Cerebellar nuclear complex (tissue), 1 donor: ENCODE measurements around the gene GBE1.
"Not testable (repeated sequence)": the region's sequence is repeated elsewhere in the genome, so short reads cannot be mapped to it uniquely, and the experiment has no call there.

Experiments
- DNase-seq, 2 experiments: peaks; one replicate each; lab custom pipeline; 2025; lab: John Stamatoyannopoulos, UW

GBE1 gene

GRCh38 chr3:81760924-81761903 lies at the start of gene GBE1:
Gene GBE1, minus strand, starts transcription at chr3:81761645. Its CDS starts 128 bp downstream, at chr3:81761517.
- DNase-seq = peak; percentile 48 to 65

DNA sequence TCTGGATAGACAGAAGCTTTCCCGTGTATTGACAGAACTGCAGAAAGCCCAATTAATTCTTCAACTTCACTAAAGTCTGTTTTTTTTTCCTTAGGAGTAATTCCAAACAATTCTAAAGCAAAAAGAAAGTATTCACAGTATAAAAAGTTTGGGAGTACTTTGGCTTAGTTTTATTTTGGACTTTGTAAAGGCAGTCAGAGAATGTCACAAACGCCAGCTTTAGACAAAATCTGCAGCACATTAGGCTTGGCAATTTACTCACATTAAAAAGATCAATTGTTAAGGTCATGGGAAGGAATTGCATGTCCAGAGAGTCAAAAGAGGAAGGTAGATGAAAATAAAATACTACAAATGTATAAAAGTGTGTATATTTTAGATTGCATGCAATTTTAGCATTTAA lies 47.5 kb upstream of the GBE1 start:
- no peak for DNase-seq

DNA sequence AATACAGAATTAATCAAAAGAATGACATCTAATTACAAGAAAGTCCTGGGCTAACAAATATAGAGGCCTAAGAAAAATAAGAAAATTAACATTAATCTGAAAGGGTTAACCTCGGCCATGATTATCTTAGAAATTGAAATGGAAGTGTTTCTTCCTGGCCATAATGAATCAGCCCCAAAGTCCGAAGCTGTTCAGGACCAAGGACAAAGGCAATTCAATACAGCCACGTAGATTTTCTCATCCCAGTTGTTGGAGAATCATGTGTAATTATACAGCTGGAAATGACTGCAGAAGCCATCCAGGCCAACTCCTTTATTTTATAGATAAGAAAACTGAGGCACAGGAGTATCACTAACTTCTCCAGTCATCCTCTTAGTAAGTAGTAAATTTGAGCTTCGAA lies 38.0 kb upstream of the GBE1 start:
- no peak for DNase-seq

- no peak for DNase-seq
Measured at GRCh38 chr3:81793410-81793809, 32.0 kb upstream of the GBE1 start.

DNA sequence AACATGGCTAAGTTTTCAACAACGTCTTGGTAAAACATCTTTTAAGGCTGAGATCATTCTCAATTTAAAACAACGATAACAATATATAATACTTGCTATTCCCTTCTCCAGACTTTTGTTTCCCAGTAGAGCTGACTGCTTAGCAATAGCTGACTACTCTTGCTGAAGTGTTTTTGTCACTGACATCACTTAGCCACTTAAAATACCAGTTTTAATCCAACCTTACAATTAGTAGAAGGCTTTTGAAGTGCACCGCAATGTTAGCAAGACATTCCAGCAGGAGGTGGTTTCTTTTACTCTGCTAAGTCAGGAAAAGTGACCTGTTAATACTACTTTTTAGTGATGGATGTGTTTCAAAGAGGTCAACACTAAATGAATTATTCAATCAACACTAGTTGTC lies 28.7 kb upstream of the GBE1 start:
- no peak for DNase-seq

DNA sequence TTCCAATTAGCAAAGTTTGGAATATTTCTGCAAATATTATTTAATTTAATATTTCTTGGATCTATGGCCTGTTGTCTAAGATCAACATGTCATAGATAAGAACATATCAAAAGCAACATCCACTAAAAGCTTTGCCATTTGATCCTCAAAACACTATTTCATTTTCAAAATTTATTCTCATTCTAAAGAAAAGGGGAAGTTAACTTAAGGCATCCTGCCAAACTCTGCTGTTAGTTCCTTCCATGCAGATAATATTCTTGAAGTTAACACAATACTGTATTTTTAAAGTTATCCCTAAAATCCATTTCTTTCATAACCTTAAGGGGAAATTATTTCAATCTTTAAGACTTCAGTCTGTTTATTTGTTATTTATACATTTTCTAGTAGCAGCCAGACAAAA lies 28.2 kb upstream of the GBE1 start:
- DNase-seq = no peak

DNA sequence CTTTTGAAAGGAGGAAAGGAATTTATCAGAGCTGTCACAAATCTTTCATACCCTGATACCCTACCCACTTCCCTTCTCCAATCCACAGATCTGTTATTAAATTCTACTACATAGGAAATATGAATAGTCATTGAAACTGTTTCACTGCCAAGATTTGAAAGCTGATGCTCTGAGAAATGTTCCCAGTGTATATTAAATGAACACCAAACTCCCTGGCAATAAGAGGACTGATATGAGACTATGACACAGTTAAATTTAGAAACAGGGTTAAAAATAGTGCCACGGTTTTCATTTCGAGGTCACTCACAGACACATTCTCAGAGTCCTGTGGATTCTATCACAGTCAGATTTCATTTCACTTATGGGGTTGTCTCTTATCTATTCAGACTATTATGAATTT lies 27.2 kb upstream of the GBE1 start:
- DNase-seq = no peak

GRCh38 chr3:81788044-81788443 lies 26.6 kb upstream of the GBE1 start:
- no peak for DNase-seq

GRCh38 chr3:81782585-81782984 lies 21.1 kb upstream of the GBE1 start:
- no peak for DNase-seq

DNA sequence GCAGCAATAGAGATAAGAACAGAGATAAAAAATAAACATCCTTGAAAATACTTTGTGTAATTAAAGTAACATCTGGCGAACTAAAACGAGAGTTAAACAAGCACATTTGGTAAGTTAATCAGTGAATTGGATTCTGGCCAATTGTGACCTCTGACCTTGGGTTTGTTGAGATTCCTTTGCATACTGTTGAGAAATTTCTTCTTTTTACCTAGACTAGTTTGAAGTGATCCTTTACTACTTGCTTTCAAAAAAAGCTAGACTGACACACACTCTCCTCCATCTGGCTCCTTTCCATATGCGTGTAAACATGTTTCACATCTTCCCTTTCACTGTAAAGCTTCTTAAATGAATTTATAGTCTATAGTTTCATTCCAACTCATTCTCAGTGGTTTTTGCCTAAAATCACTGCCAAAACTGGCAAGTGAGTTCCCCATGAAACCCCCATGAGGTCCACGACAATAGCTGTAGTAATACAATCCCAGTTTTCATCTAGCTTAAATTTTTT lies 17.3 kb upstream of the GBE1 start:
- DNase-seq = no peak

DNA sequence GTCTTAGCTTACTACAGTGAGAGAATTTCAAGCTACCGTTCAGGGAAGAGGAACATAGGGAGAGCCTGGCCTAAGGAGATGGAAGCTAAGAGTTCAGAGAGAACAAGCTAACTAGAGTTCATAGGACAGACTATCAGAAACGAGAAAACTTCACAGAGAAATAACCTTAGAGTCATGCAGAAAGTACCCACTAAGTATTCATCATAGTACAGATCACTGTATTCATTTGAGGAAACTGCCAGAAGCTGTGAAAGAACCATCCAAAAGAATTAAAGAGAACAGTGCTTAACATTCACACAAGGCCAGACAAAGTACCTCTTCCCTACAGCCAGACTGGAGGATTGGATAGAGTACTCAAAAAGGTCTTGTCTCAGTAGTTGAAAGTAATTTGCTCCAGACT lies 15.2 kb upstream of the GBE1 start:
- no peak for DNase-seq

DNA sequence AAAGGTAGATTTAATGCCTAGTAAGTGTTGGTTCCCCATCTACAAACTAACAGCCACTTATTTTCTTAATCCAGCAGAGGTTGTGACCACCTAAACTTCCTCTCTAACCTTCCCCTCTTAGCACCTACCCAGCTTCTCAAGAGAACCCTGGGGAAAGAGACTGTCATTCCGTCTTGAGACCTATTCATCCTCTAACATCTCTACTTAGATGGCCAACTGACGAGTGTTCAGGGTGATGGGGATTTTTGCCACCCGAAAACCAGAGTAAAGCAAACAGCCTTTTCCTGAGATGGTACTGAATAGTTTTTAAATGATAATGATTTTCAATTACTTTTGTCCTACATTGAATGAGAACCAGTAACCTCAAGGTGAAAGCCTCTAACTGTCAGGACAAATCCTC lies 9.3 kb upstream of the GBE1 start:
- no peak for DNase-seq

- DNase-seq = no peak
Measured at GRCh38 chr3:81769299-81769698, 7.9 kb upstream of the GBE1 start.

- not testable (repeated sequence) for DNase-seq
Measured at GRCh38 chr3:81767250-81767859, 5.9 kb upstream of the GBE1 start.

GRCh38 chr3:81765400-81765799 lies 4.0 kb upstream of the GBE1 start:
- DNase-seq = no peak

GRCh38 chr3:81764665-81765064 lies 3.2 kb upstream of the GBE1 start:
- DNase-seq = no peak

DNA sequence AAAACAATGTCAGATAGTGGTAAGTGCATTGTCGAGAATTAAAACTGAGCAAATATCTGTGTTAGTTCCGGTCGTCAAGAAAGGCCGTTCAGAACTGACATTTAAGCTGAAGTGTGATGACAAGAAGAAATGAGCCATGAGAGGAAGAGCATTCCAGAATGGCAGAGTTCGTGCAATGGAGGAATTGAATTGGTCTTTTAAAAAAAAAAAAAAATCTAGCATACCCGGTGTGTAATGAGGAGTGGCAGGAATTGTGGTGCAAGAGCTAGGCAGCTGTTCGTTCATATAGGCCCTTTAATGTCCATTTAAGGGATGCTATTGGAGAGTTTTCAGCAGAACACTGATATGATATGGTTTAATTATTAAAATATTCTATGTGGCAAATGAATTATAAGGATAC lies 2.6 kb upstream of the GBE1 start:
- DNase-seq = no peak

DNA sequence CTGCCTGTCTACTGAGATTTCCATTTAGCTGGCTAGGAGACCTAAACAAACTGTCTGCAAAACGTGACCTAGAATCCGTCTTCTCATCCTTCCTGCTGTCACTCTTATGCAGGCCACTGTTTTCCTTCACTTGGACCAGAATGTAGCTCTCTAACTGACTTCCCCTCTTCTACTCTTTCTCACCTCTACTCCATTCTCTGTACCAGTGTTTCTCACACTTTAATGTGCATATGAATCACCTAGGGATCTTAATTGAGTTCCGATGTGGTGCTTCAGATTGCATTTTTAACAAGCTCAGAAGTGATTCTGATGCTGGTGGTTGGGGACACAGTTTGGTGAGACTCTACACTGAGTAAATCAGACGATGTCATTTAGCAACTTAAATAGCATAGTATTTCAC lies 1.6 kb upstream of the GBE1 start:
- DNase-seq = no peak

- DNase-seq = peak in 1 of 2 experiments; percentile 43
Measured at GRCh38 chr3:81761904-81762580, 597 bp upstream of the GBE1 start.

GRCh38 chr3:81760215-81760614 lies 1.2 kb downstream of the GBE1 start:
- no peak for DNase-seq

- DNase-seq = not testable (repeated sequence)
Measured at GRCh38 chr3:81758771-81759170, 2.7 kb downstream of the GBE1 start.

DNA sequence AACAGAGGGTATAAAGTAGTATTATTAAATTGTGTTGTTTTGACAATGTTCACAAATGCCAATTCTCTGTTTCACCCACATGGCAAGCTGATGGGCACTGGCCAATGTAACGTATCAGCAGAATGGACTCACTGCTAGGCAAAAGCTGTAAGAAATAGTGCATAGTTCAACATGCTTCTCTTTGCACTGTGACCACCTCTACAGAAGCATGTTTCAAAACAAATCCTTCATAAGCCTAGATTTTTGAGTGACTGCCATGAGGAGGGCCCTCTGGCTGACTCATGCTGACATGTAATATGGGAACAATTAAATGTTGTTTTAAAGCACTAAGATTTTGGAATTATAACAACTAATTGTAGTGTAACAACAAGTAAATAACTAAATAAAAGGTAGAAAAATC lies 3.2 kb downstream of the GBE1 start:
- no peak for DNase-seq
